Stomach (tissue), 19 donors: Measurements from ENCODE around the gene RNASEH2B. TPM values are rescaled to one million over a fixed set of nuclear protein-coding genes. Genes with fewer than 3 reads are reported as not detected.
A peak's percentile ranks its signal among the peaks of the same experiment; 100 is the strongest.

Experiments
- DNase-seq, 2 donors: peaks; one replicate each; pipeline versions ENCODE4 v3.0.0 to v3.0.0-alpha.2; 2013 to 2019
- H3K27ac ChIP-seq, 5 donors: fragments of 200-600 bp in 4 of 5; sonication (generic) in 4 of 5; one replicate each; pipeline ENCODE4 v1.5.1; 2013 to 2019; ENCODE audit warnings: mild to moderate bottlenecking in 1 of 5, moderate library complexity in 1 of 5
- H3K27me3 ChIP-seq, 3 donors: fragments of 200-600 bp; sonication (generic); one replicate each; pipeline ENCODE4 v1.5.1; 2017 to 2019; ENCODE audit warnings: mixed run types in 1 of 3
- H3K36me3 ChIP-seq, 4 donors: fragments of 200-600 bp; sonication (generic); 1 replicate in 3 of 4; 2 replicates in 1 of 4; pipeline ENCODE4 v1.5.1; 2016 to 2019
- H3K4me1 ChIP-seq, 4 donors: fragments of 200-600 bp; sonication (generic); one replicate each; pipeline ENCODE4 v1.5.1; 2016 to 2019
- H3K4me3 ChIP-seq, 4 donors: fragments of 200-600 bp; sonication (generic) in 3 of 4; one replicate each; pipeline ENCODE4 v1.5.1; 2016 to 2019; ENCODE audit warnings: mild to moderate bottlenecking in 1 of 4
- H3K9me3 ChIP-seq, 4 donors: fragments of 200-600 bp; sonication (generic); one replicate each; pipeline ENCODE4 v1.5.1; 2016 to 2019
- EP300 ChIP-seq: sonication (generic); formaldehyde crosslinking; IDR thresholded peaks from one replicate; pipeline ENCODE4 v1.6.1; 2017; ENCODE audit warnings: antibody characterized with exemption
- POLR2A ChIP-seq, 4 donors: fragments of 450-650 bp; IDR thresholded peaks; one replicate each; pipeline ENCODE4 v1.6.1; 2016; ENCODE audit warnings: antibody characterized with exemption in 4 of 4, control low read depth in 2 of 4, mild to moderate bottlenecking in 1 of 4, moderate library complexity in 1 of 4
- POLR2AphosphoS5 ChIP-seq, 3 donors: sonication (generic); formaldehyde crosslinking; IDR thresholded peaks; one replicate each; pipeline ENCODE4 v1.6.1; 2016; ENCODE audit warnings: antibody characterized with exemption in 3 of 3
- WGBS, 5 donors: extraction: QIAGEN DNeasy Blood & Tissue Kit in 3 of 5; methylation state at CpG; one replicate each; pipeline versions ENCODE4 v1.1.5 to v1.1.7; 2013 to 2018; 5-methylcytosine and 5-hydroxymethylcytosine counted together
- intact Hi-C: fragments of 100-400 bp; cut with DNase I; formaldehyde crosslinking; loops from one replicate; pipeline ENCODE4 v1.15.1; 2023; ENCODE audit warnings: low total_unique reads
- long read RNA-seq, 10 donors: transcript quantifications; one replicate each; lab custom pipeline, GENCODE V29; 2026
- polyA plus RNA-seq, 3 donors: library from polyadenylated mRNA; stranded (reverse); fragments of 200-250 nt; gene quantifications; one replicate each; pipeline ENCODE4 v1.2.3, GENCODE V29; 2013
- total RNA-seq, 5 donors: library from RNA; depleted of rRNA; stranded (reverse); fragments of >200 nt; gene quantifications; one replicate each; pipeline versions ENCODE4 v1.1.0 to v1.2.3, GENCODE V29; 2014 to 2016
- TF ChIP-seq, protein P1 (sequence below), 7 experiments: fragments of 450-650 bp in 4 of 7; fragments of 200-600 bp in 3 of 7; sonication (generic) in 3 of 7; IDR thresholded peaks; one replicate each; pipeline ENCODE4 v1.5.1; 2016 to 2019; ENCODE audit warnings: antibody characterized with exemption in 7 of 7, control low read depth in 2 of 7, mild to moderate bottlenecking in 1 of 7
- donor health status: healthy with polysubstance abuse.
- donor health status: Bipolar disorder and iron deficiency.
- donor health status: healthy.

The RNASEH2B gene, protein sequence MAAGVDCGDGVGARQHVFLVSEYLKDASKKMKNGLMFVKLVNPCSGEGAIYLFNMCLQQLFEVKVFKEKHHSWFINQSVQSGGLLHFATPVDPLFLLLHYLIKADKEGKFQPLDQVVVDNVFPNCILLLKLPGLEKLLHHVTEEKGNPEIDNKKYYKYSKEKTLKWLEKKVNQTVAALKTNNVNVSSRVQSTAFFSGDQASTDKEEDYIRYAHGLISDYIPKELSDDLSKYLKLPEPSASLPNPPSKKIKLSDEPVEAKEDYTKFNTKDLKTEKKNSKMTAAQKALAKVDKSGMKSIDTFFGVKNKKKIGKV
- 100 to 1,000 TPM in 1 of 5 donors, 10 to 100 TPM in 4; 43.2 to 106 (median 55.4) TPM for total RNA-seq
- polyA plus RNA-seq = 10 to 100 TPM; 44.8 to 56.7 (median 47.3) TPM
- long read RNA-seq, donor 1, full-length matches to known transcripts = 10 of 10 reads
- long read RNA-seq, donor 1, partial matches to known transcripts = 0 of 10 reads
- long read RNA-seq, donor 1, other reads (novel, unspliced or antisense) = 0 of 10 reads
- long read RNA-seq, donor 2, full-length matches to known transcripts = 9 of 9 reads
- long read RNA-seq, donor 2, partial matches to known transcripts = 0 of 9 reads
- long read RNA-seq, donor 2, other reads (novel, unspliced or antisense) = 0 of 9 reads
- long read RNA-seq, donor 3, full-length matches to known transcripts = 6 of 6 reads
- long read RNA-seq, donor 3, partial matches to known transcripts = 0 of 6 reads
- long read RNA-seq, donor 3, other reads (novel, unspliced or antisense) = 0 of 6 reads
- long read RNA-seq, donor 4 = 0 reads
- long read RNA-seq, donor 5, transcript RNASEH2B-208 (10 exons, 3,410 nt) = major isoform, 6 of 9 reads
- long read RNA-seq, donor 5, partial matches to known transcripts = 0 of 9 reads
- long read RNA-seq, donor 5, other reads (novel, unspliced or antisense) = 0 of 9 reads
- long read RNA-seq, donor 6, full-length matches to known transcripts = 22 of 22 reads
- long read RNA-seq, donor 6, partial matches to known transcripts = 0 of 22 reads
- long read RNA-seq, donor 6, other reads (novel, unspliced or antisense) = 0 of 22 reads
- long read RNA-seq, donor 7, full-length matches to known transcripts = 11 of 11 reads
- long read RNA-seq, donor 7, partial matches to known transcripts = 0 of 11 reads
- long read RNA-seq, donor 7, other reads (novel, unspliced or antisense) = 0 of 11 reads
- long read RNA-seq, donor 8, full-length matches to known transcripts = 12 of 12 reads
- long read RNA-seq, donor 8, partial matches to known transcripts = 0 of 12 reads
- long read RNA-seq, donor 8, other reads (novel, unspliced or antisense) = 0 of 12 reads
- long read RNA-seq, donor 9, full-length matches to known transcripts = 7 of 7 reads
- long read RNA-seq, donor 9, partial matches to known transcripts = 0 of 7 reads
- long read RNA-seq, donor 9, other reads (novel, unspliced or antisense) = 0 of 7 reads
- long read RNA-seq, donor 10, transcript RNASEH2B-201 (11 exons, 1,629 nt) = major isoform, 5 of 5 reads
- long read RNA-seq, donor 10, partial matches to known transcripts = 0 of 5 reads
- long read RNA-seq, donor 10, other reads (novel, unspliced or antisense) = 0 of 5 reads

GRCh38 chr13:50909605-50910484, at the start of gene RNASEH2B:
Gene RNASEH2B, plus strand, starts transcription at chr13:50909791. Its CDS starts 286 bp downstream, at chr13:50910077.
- DNase-seq = peak; percentile 68 to 92
- peak within 1 kb of the TSS; percentile 68 to 86 (median 82) for H3K4me3 ChIP-seq
- H3K4me1 ChIP-seq = peaks cover 17 to 49% (median 38%) of the 10 kb centered on the region in 4 donors
- H3K27me3 ChIP-seq = no peaks in the 10 kb centered on the region
- H3K27ac ChIP-seq = peak within 1 kb of the TSS; percentile 89 to 95 (median 92)
- 0 to 1% (median 0%) methylated on average over 31 to 107 of the region's 107 CpGs for WGBS, 5 donors
- H3K36me3 ChIP-seq = no peaks in the 10 kb centered on the region
- peak in 2 of 3 donors; percentile 58 to 67 for TF ChIP-seq POLR2AphosphoS5 (IDR thresholded peaks at IDR 0.05)
- TF ChIP-seq EP300 = no peak
- H3K9me3 ChIP-seq = no peaks in the 10 kb centered on the region
- intact Hi-C loops = no loop called here

DNA sequence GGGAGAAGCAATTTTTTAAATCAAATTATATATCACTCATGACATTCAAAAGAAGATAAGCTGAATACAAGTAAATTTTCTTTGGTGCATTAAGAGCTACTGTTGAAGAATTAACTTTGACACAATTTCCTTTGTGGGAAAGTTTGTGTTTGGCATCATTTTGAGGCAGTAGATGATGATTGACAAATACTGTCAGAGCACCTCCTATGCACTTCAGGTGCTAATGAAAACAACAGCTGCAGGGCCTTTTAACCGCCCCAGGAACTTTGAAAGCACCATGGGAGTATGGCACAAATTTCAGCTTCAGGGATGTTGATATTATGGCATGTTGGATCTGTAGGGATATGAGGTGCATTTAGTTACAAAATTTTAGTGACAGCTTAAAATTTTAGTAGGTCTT, 45.1 kb upstream of the RNASEH2B start:
- Histone ChIP-seq H3K4me1 (no peaks in the 10 kb centered on the region), H3K4me3 (no peak overlapping the region), H3K27ac (no peak overlapping the region), H3K9me3 (peaks cover 0 to 13% (median 3%) of the 10 kb centered on the region in 4 donors), H3K36me3 (no peaks in the 10 kb centered on the region), H3K27me3 (no peaks in the 10 kb centered on the region)
- DNase-seq = no peak
- intact Hi-C loops = no loop called here
- WGBS, 5 donors = 81 to 94% (median 92%) methylated on average over 1 of the region's 1 CpG
- TF ChIP-seq, protein P1, sequence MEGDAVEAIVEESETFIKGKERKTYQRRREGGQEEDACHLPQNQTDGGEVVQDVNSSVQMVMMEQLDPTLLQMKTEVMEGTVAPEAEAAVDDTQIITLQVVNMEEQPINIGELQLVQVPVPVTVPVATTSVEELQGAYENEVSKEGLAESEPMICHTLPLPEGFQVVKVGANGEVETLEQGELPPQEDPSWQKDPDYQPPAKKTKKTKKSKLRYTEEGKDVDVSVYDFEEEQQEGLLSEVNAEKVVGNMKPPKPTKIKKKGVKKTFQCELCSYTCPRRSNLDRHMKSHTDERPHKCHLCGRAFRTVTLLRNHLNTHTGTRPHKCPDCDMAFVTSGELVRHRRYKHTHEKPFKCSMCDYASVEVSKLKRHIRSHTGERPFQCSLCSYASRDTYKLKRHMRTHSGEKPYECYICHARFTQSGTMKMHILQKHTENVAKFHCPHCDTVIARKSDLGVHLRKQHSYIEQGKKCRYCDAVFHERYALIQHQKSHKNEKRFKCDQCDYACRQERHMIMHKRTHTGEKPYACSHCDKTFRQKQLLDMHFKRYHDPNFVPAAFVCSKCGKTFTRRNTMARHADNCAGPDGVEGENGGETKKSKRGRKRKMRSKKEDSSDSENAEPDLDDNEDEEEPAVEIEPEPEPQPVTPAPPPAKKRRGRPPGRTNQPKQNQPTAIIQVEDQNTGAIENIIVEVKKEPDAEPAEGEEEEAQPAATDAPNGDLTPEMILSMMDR (IDR thresholded peaks at IDR 0.05) = no peak
- no peak for TF ChIP-seq EP300

GRCh38 chr13:50866817-50867636, 42.6 kb upstream of the RNASEH2B start:
- intact Hi-C loops = no loop called here
- no peak overlapping the region for H3K27ac ChIP-seq
- no peak overlapping the region for H3K4me3 ChIP-seq
- H3K9me3 ChIP-seq = no peaks in the 10 kb centered on the region
- DNase-seq = no peak
- TF ChIP-seq EP300 (no peak), POLR2A (IDR thresholded peaks at IDR 0.05) (no peak), POLR2AphosphoS5 (IDR thresholded peaks at IDR 0.05) (no peak)
- TF ChIP-seq, protein P1 (IDR thresholded peaks at IDR 0.05) = no peak
- H3K36me3 ChIP-seq = no peaks in the 10 kb centered on the region
- 63 to 77% (median 71%) methylated on average over 2 of the region's 2 CpGs for WGBS, 5 donors
- H3K27me3 ChIP-seq = no peaks in the 10 kb centered on the region
- no peaks in the 10 kb centered on the region for H3K4me1 ChIP-seq
